Stimulated activated CD8-positive, alpha-beta memory T cell treated with anti-CD3 and anti-CD28 coated beads, Interleukin-7, amount 100 ng/mL, for 4 hours (primary cell): Measurements from ENCODE around the gene EVC.
"Not testable (repeated sequence)": the region's sequence is repeated elsewhere in the genome, so short reads cannot be mapped to it uniquely, and the experiment has no call there.

ENCODE experiments used
- DNase-seq, 2 donors: peaks; one replicate each; pipeline ENCODE4 v3.0.0-alpha.2; 2020; ENCODE audit warnings: low read depth in 2 of 2

The EVC gene

GRCh38 chr4:5842456-5842855 lies 131.5 kb downstream of the EVC start:
- DNase-seq: no peak

DNA sequence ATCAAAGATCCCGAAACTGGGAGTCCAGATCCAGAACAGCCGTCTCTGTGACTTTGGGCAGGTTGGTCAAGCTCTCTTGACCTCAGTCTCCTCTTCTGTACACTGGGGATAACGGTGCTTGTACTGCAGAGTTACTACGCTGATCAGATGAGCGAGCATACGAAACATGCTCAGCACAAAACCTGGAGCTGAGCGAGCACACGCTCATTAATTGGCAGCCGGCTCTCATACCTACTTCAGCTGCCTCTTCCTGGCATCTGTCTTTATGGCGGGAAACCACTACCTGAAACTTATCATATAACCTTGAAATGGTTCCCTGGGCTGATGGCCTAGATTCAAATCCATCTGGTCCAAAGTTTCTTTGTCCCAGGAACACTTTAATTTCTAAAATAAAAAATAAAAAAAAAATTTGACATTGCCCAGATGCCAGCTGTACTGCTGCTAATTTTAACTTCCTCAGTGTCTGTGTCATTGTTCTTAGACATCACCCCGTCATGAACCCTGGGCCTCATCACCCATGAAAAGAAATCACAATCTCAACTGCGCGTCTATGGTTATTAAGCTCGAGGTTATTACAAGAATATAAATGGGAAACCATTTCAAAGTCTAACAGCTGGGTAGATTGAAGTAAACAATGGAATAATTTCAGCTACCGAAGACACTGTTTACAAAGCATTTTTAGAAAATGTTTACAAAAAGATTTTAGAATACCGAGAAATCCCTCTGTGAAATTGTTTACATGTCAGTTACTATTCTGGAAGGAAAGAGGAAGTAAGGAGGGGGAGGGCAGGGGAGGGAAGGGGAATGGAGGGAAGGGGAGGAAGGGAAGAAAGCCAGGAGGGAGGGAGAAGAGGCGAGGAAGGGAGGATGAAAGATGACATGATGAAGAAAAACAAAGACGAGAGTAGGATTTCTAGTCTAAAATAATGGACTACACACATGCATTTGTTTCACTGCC lies 132.9 kb downstream of the EVC start:
- DNase-seq: no peak

DNA sequence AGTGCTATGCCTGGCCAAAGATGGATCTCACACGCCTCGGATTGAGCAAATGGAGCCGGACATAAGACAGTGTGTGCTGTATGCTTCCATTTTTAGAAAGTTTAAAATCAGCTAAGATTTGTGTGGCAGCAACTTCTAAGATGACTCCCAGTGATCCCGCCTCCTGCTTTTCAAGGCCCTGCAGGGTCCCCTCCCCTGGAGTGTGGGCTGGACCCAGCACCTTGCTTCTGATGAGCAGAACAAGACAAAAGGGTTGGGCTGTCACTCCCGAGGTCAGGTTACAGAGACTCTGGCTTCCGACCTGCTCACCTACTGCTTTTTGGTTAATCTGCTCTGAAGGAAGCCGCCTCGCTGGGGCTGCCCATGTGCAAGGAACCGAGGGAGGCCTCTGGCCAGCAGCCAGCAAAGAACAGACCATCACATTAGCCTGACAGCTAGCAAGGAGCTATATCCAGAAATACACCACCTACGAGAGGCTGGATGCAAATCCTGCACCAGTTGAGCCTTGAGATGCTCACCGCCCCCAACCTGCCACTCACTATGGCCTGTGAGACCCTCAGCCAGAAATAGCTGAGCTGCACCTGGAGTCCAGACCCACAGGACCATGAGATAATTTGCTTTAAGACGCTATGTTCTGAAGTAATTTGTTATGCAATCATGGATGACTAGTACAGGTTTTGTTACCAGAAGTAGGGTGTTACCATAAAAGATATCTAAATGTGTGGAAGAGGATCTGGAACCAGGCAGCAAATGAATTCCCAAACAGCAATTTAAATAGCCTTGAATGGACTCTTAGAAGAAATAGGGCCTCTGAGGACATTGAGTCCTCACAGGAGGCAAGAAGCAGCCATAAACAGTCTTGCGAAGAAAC lies 134.3 kb downstream of the EVC start:
- no peak for DNase-seq

- DNase-seq: no peak
Observed at GRCh38 chr4:5851637-5852301, 140.8 kb downstream of the EVC start.

DNA sequence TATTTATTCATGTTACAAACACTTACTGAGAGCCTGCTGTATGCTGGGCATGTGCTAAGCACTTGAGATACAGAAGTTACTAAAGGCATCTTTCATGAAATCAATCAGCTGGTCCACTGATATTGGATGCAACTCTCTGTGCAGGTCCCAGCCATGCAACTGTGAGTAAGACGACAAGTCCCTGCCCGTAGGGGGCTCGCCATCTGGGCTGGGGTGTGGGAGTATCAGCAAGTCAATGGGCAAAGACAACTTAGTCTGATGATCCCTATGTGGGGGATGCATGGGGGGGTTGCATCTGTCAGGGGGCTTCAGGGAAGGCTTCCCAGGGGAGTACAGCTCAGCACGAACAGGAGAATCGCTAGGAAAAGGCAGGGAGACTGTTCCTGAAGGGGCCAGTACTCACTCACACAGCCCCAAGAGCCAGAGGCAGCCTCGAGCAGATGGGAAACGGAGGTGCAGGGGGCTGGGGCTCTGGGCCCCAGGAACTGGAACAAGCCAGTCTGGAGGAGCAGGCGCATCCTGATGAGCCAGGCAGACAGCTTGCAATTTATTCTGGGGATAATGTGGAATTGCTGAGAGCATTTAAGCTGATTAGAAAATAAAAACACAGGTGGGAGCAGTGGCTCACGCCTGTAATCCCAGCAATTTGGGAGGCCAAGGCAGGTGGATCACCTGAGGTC lies 141.7 kb downstream of the EVC start:
- DNase-seq: no peak

DNA sequence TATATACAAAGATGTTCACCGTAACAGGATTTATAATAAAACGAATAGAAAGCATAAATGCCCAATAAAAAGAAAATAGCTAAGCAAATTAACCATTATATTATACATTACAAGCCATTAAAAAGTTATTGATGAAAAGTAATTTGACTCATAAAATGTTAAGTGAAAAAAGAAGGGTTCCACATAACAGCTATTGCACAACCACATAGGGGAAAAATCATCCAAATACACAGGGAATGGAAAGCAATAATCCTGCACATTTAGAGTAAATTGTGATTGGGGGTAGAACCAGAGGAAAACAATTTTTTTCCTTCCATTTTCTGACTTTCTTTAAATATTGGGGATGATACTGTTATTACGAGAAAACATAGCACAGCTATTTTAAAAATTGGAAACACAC lies 143.9 kb downstream of the EVC start:
- no peak for DNase-seq

DNA sequence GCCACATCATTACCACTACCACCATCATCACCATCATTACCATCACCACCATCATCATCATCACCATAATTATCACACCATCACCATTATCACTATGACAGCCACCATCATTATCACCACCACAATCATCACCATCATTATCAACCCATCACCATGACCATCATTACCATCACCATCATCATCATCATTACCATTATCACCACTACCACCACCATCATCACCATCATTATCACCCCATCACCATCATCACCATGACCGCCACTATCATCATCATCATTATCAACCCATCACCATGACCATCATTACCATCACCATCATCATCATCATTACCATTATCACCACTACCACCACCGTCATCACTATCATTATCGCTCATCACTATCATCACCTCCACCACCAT lies 145.4 kb downstream of the EVC start:
- not testable (repeated sequence) for DNase-seq

- no peak for DNase-seq
Observed at GRCh38 chr4:5857199-5857598, 146.2 kb downstream of the EVC start.

DNA sequence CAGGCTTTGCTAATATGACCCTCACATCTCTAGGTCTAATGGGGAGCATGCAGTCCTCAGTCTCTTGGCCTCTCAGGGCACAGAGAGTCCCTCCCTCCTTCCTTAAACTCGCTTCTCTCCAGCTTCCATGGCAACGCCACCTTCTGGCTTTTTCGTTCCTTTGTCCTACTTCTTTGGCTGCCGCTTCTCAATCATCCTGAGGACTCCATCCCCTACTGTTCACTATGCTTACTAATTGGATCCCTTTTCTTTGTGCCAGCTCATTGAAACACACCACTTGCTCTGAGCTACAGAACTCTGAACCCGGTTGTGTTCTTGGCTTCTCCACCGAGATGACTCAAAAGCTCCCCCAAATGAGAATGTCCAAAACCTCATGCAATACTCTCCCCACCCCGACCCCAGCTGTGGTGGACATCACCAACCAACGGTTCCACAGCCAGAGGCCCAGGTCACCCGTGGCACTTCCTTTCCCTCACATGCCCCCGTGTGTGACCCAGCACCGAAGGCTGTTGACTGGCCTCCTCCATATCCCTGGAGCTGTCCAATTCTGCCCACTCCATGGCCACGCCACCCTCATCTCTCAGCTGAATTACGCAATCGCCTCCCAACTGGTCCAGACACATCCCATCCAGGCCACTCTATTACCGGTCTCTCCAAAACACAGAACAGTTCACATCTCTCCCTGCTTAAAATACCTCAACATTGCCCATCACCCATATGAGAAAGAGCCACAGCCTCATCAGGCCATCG lies 147.2 kb downstream of the EVC start:
- DNase-seq: no peak

DNA sequence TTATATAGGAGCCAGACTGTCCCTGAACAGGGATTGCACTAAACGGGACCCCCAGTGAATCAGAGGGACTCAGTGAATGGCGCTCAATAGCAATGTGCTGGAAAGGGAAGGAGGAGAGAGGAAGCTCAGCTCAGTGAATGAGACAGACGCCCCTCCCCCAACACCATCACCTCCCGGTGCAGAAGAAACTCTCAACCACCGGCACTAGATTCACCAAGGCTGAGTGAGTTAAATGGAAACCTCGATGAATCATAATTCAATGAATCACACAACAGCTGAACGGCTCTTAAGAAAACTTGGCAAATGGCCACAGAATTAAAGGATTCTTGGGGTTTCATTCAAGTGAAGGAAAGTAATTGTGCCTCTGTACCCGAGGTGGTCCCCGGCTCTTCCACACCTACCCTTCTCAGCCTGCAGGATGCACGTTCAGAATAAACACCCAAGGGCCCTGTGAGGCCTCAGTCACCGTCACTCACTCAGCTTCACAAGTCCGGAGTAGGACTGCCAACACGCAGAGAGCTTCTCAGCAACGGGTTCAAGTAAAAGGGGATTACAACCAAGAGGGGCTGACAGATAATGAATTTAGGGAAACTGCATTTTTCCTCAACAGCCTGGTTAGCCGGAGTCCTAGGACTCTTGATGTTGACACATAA lies 152.6 kb downstream of the EVC start:
- DNase-seq: no peak
